Bronchus fibroblast of lung (primary cell): Measurements from ENCODE around the gene OR2T8. TPM values are rescaled to one million over a fixed set of nuclear protein-coding genes. Genes with fewer than 3 reads are reported as not detected.

Experiments used
- total RNA-seq: library from RNA; depleted of rRNA; stranded (reverse); fragments of >200 nt; gene quantifications from 2 replicates; pipeline ENCODE4 v1.2.3, GENCODE V29; 2015

Gene OR2T8
- not detected in 2 replicates for total RNA-seq

GRCh38 chr1:247919952-247920351 is at the start of gene OR2T8:
Gene OR2T8 (plus strand): TSS chr1:247920252. CDS start chr1:247921018, 766 bp downstream.

GRCh38 chr1:247895163-247895637 is 24.9 kb upstream of the OR2T8 start, which contains the start of gene OR2W3:
Gene OR2W3 (plus strand): TSS chr1:247895587. CDS start chr1:247895587, 0 bp downstream.

GRCh38 chr1:247924868-247925267 is 4.8 kb downstream of the OR2T8 start, which contains the start of gene OR2AJ1:
Gene OR2AJ1 (plus strand): TSS chr1:247924889. CDS start chr1:247933769, 8,880 bp downstream.

GRCh38 chr1:247948558-247948957 is 28.5 kb downstream of the OR2T8 start, which contains the start of gene OR2L8:
Gene OR2L8 (plus strand): TSS chr1:247948858. CDS start chr1:247948858, 0 bp downstream.

GRCh38 chr1:247964933-247965332 is 44.9 kb downstream of the OR2T8 start, which contains the start of gene OR2AK2:
Gene OR2AK2 (plus strand): TSS chr1:247965233. CDS start chr1:247965377, 144 bp downstream.

Other genes starting within 250 kb of the OR2T8 start
- not detected in 2 replicates for gene OR13G1, start 240.5 kb upstream of the OR2T8 start, total RNA-seq
- gene OR6F1, start 203.6 kb upstream of the OR2T8 start, total RNA-seq = not detected in 2 replicates
- gene OR14K1, start 181.6 kb upstream of the OR2T8 start, total RNA-seq = not detected in 2 replicates
- not detected in 2 replicates for gene OR14A2, start 172.1 kb upstream of the OR2T8 start, total RNA-seq
- not detected in 2 replicates for gene OR1C1, start 159.7 kb upstream of the OR2T8 start, total RNA-seq
- gene OR14A16, start 96.1 kb upstream of the OR2T8 start, total RNA-seq = not detected in 2 replicates
- not detected in 2 replicates for gene OR11L1, start 78.4 kb upstream of the OR2T8 start, total RNA-seq
- not detected in 2 replicates for gene TRIM58, start 63.1 kb upstream of the OR2T8 start, total RNA-seq
- not detected in 2 replicates for gene OR2W3, start 24.7 kb upstream of the OR2T8 start, total RNA-seq
- gene OR2AJ1, start 4.6 kb downstream of the OR2T8 start, total RNA-seq = not detected in 2 replicates
- not detected in 2 replicates for gene OR2L8, start 28.6 kb downstream of the OR2T8 start, total RNA-seq
- not detected in 2 replicates for gene OR2AK2, start 45.0 kb downstream of the OR2T8 start, total RNA-seq
- not detected in 2 replicates for gene OR2L5, start 93.4 kb downstream of the OR2T8 start, total RNA-seq
- not detected in 2 replicates for gene OR2L2, start 109.8 kb downstream of the OR2T8 start, total RNA-seq
- not detected in 2 replicates for gene OR2L3, start 126.6 kb downstream of the OR2T8 start, total RNA-seq
- gene OR2L13, start 174.9 kb downstream of the OR2T8 start, total RNA-seq = not detected in 2 replicates
- not detected in 2 replicates for gene OR2M5, start 224.9 kb downstream of the OR2T8 start, total RNA-seq